ENCODE data around the gene ZNF487.
"Not testable (repeated sequence)": the region's sequence is repeated elsewhere in the genome, so short reads cannot be mapped to it uniquely, and the experiment has no call there.

Gene ZNF487

GRCh38 chr10:43436291-43437140, at the start of gene ZNF487:
TSS of gene ZNF487 (plus strand) at chr10:43437111. CDS start at chr10:43475814, 38,703 bp downstream.
- peak; percentile 78 for DNase-seq (ENCODE audit: low read depth)

DNA sequence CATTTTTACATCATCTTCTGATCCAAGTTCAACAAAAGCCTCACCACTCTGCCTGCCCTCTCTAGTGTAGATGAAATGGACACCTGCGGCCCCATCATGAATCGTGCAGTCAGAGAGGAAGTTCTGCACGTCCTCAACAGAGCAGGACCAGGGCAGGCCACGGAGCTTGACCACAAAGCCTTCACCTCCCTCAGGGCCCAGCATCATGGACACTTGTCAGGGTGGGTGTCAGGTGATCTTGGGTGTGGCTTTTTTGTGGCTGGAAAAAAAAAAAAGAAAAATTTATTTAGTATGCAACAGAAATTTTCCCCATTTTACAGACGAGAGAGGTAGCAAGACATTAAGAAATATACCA, 49.3 kb upstream of the ZNF487 start:
- no peak for DNase-seq (ENCODE audit: low read depth)

- no peak for DNase-seq (ENCODE audit: low read depth)
Measured at GRCh38 chr10:43389867-43390266, 47.0 kb upstream of the ZNF487 start.

GRCh38 chr10:43390333-43390732, 46.6 kb upstream of the ZNF487 start:
- DNase-seq (ENCODE audit: low read depth): no peak

DNA sequence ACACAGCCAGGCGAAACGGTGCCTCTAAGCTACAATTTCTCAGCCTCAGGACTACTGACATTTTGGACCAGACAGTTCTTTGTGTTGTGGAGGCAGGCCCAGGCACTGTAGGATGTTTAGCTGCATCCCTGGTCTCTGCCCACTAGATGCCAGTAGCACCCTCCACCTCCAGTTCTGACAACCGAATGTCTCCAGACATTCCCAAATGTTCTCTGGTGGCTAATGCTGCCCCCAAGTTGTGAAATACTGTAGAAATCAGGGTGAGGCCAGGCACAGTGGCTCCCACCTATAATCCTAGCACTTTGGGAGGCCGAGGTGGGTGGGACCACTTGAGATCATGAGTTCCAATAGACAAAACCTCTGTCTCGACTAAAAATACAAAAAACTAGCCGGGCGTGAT, 46.2 kb upstream of the ZNF487 start:
- no peak for DNase-seq (ENCODE audit: low read depth)

GRCh38 chr10:43391496-43391895, 45.4 kb upstream of the ZNF487 start:
- DNase-seq (ENCODE audit: low read depth): no peak

GRCh38 chr10:43392748-43393147, 44.2 kb upstream of the ZNF487 start:
- no peak for DNase-seq (ENCODE audit: low read depth)

- not testable (repeated sequence) for DNase-seq (ENCODE audit: low read depth)
Measured at GRCh38 chr10:43393186-43393585, 43.7 kb upstream of the ZNF487 start.

DNA sequence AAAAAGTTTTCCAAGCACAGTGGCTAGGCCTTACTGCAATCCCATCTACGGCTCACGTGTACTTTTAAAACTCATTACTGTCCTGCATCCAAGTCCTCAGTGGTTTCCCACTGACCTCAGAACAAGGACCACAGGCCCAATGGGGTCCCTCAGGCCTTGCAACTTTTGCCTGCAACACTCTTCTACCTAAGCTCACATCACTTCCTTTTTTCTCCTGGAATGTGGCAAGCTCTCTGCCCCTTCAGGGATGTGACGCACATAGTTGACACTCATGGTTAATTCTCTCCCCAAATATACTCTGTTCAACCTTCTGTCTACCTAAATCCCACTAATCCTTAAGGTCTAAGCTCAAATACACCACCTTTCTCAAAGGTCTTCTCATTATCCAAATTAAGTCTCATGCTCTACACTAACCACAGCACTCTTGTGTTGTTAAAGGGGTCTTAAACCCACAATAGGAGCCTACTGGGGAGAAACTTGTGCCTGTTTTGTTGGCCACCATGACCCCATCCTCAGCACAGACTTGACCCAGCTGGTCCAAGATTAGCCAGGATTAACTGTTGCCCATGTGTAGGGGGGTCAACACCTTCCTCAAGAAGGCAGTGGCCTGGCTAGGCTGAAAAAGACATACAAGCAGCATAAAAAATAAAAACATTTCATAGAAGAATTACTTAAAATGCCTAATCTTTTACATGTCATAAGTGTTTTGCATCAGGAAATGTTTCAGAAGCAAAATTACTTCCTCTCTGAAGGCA, 43.1 kb upstream of the ZNF487 start:
- no peak for DNase-seq (ENCODE audit: low read depth)

- no peak for DNase-seq (ENCODE audit: low read depth)
Measured at GRCh38 chr10:43394868-43395267, 42.0 kb upstream of the ZNF487 start.

DNA sequence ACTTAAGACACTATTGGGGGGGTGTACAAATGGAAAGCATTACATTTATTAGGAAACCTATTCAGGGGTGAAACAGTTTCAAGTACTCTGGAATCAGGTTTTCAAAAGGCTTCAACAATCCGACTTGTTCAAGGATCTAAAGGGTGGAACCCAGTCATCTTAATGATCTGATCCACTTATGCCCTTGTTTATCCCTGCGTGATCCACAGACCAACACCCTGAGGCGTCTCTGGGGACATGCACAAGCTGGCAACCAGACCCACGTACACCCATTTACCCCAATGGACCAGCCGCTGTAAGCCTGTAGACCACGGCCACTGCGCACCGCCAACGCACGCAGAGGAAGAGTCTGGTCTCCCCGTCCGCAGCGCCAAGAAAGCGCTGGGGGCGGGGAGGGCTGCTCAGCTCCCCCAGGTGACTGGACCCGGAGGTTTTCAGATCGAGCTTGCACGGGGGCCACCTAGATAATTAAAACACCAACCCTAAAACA, 41.3 kb upstream of the ZNF487 start:
- DNase-seq (ENCODE audit: low read depth): no peak

DNA sequence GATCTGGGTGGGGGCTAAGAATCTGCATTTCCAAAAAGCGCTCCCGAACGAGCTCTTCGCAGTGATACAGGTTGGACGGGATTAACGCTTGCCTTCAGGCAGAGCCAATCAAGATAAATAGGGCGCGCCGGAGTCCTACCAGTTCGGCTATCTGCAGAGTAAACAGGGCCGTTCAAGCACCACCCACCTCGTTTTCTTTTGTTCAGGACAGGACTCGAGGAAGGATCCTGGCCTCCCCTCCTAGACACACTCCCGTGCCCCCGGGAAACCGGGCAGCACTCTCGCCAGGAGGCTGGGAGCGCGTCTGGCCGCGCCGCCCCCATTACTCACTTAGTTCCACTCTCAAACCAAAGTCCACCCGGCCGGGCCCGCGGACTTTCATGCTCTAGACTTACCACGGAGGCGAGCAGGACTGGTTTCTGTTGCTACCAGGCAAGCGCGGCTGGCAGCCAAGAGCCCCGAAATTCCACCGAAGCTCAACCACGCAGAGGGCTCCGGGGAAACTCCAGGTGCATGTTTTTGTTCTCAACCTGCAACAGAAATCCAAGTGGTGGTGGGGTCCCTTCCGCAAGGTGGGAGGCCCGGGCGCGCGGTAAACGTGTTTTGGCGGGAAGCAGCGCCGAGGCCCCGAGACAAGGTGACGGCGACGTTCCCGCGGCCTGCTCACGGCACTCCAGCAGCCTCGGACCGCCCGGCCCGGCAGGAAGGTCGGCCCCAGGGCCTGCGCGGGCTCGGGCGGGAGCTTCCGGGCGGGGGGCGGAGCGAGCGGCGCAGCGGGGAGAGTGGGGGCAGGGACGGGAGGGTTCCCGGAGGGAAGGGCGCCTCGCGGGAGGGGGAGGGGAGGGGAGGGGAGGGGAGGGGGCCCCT, 40.6 kb upstream of the ZNF487 start:
- peak; percentile 34 for DNase-seq (ENCODE audit: low read depth)

GRCh38 chr10:43396928-43397624, 39.8 kb upstream of the ZNF487 start:
- DNase-seq (ENCODE audit: low read depth): peak; percentile 51

GRCh38 chr10:43398939-43399319, 38.0 kb upstream of the ZNF487 start:
- DNase-seq (ENCODE audit: low read depth): no peak

DNA sequence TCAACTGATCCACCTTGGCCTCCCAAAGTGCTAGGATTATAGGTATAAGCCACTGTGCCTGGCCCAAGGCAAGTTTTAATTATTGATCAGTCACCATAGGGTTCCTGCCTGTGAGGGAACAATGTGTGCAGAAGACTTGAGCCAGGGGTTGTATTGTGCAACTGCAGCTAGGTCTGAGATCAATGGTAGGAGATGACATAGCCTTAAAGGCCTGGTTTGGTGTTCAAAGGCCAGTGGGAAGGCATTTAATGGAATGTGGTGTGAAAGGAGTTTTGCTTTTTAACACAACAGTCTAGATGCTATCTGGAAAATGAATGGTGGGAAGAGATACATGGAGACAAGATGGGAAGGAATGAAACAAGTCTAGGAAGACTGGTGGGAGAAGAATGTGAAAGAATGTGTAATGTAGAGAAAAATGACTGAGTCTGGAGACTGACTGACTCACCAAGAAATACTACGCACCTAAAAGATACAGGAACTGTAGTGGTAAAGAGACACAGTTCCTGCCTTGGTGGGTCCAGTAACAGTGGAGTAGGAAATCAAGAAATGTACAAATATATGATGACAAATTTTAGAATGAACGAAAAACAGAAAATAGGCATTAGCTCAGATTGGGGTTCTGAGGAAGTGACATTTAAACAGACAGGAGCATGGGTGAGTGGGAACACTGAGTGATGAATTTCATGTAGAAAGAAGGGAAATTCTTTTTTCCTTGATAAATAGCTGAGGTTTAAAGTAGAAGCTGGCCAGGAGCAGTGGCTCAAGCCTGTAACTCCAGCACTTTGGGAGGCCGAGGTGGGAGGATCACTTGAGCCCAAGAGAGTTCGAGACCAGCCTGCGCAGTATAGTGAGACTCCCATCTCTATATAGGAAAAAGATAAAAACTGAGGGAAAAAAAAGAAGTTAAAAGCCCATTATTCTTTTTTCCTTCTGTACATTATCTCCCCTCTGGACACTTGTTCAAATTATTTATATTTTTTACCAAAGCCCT, 37.3 kb upstream of the ZNF487 start:
- no peak for DNase-seq (ENCODE audit: low read depth)

DNA sequence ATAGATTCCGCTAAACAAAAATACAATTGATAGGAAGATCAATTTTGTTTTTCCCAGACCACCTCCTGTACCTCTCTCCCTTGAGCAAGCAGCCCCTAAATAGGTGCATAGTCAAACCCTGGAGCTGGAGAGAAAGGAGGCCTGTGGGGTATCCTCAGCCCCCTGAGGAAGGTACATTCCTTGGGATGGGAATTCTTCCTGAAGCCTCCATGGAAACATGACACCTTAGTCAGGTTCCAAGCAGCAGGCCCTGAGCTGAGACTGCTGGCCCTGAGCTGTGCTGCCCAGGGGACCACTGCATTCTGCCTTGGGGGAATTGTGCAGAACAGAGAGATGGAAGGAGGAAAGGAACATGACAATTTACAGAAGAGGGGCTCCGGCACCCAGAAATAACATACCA, 35.3 kb upstream of the ZNF487 start:
- no peak for DNase-seq (ENCODE audit: low read depth)

DNA sequence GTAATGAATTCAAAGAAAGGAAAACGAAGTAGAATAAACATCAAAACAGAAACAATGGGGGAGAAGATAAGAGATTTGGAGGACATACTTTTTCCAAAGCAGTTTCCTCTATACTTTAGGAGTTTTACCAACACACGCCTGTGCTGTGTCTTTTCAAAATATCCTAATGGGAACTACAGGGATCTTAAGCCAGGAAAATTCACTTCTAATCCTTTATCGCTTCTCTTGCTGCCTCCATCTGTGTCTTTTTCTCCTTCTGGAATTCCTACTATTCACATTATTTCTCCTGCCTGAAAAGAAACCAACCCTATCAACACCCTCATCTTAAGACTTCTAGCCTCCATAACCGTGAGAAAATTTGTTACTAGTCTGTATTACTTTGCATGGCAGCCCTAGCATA, 34.7 kb upstream of the ZNF487 start:
- no peak for DNase-seq (ENCODE audit: low read depth)

- DNase-seq (ENCODE audit: low read depth): no peak
Measured at GRCh38 chr10:43402880-43403452, 33.9 kb upstream of the ZNF487 start.

DNA sequence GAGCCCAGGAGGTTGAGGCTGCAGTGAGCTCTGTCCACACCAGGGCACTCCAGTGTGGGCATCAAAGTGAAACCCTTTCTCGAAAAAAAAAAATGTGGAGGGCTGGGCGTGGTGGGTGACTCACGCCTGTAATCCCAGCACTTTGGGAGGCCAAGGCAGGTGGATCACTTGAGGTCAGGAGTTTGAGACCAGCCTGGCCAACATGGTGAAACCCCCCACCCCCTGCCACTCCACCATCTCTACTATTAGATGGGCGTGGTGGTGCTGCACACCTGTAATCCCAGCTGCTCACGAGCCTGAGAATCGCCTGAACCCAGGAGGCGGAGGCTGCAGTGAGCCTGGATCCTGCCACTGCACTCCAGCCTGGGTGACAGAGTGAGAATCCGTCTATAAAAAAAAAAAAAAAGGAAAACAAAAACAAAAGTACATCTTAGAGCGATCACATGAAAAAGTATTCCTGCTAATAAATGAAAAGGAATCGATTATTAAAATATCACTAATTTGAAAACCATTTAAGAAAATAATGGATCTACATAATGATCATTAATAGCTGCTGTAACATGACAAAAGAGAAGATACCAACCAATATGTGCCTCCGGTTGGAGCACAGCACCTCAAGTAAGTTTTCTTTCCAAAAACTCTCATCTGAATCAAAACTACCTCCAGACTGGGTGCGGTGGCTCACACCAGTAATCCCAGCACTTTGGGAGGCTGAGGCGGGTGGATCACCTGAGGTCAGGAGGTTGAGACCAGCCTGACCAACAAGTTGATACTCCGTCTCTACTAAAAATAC, 32.8 kb upstream of the ZNF487 start:
- DNase-seq (ENCODE audit: low read depth): no peak

All from fibroblast of the conjunctiva (primary cell).